ENCODE data around the gene UAP1.

The UAP1 gene

GRCh38 chr1:162617513-162617912, 56.0 kb downstream of the UAP1 start:
- DNase-seq (ENCODE audit: low read depth): no peak

GRCh38 chr1:162619076-162619475, 57.6 kb downstream of the UAP1 start:
- DNase-seq (ENCODE audit: low read depth): no peak

GRCh38 chr1:162621256-162621655, 59.7 kb downstream of the UAP1 start:
- DNase-seq (ENCODE audit: low read depth): no peak

GRCh38 chr1:162625679-162626078, 64.2 kb downstream of the UAP1 start:
- no peak for DNase-seq (ENCODE audit: low read depth)

- no peak for DNase-seq (ENCODE audit: low read depth)
These were observed 64.6 kb downstream of the UAP1 start for GRCh38 chr1:162626094-162626493.

GRCh38 chr1:162626761-162627160, 65.2 kb downstream of the UAP1 start:
- DNase-seq (ENCODE audit: low read depth): no peak

- no peak for DNase-seq (ENCODE audit: low read depth)
These were observed 66.3 kb downstream of the UAP1 start for GRCh38 chr1:162627662-162628296.

- no peak for DNase-seq (ENCODE audit: low read depth)
These were observed 67.6 kb downstream of the UAP1 start for GRCh38 chr1:162629077-162629627.

- no peak for DNase-seq (ENCODE audit: low read depth)
These were observed 68.1 kb downstream of the UAP1 start for GRCh38 chr1:162629651-162630050.

GRCh38 chr1:162631546-162632191, 70.1 kb downstream of the UAP1 start:
- DNase-seq (ENCODE audit: low read depth): no peak

- no peak for DNase-seq (ENCODE audit: low read depth)
These were observed 70.7 kb downstream of the UAP1 start, which contains the start of gene DDR2 for GRCh38 chr1:162632217-162632666. Gene DDR2, plus strand, starts transcription at chr1:162632464. Its CDS starts 86,600 bp downstream, at chr1:162719064.

GRCh38 chr1:162632698-162633080, 71.2 kb downstream of the UAP1 start:
- no peak for DNase-seq (ENCODE audit: low read depth)

GRCh38 chr1:162633081-162633762, 71.7 kb downstream of the UAP1 start:
- DNase-seq (ENCODE audit: low read depth): no peak

GRCh38 chr1:162635418-162635817, 73.9 kb downstream of the UAP1 start:
- no peak for DNase-seq (ENCODE audit: low read depth)

- DNase-seq (ENCODE audit: low read depth): no peak
These were observed 78.2 kb downstream of the UAP1 start for GRCh38 chr1:162639718-162640117.

- DNase-seq (ENCODE audit: low read depth): no peak
These were observed 79.6 kb downstream of the UAP1 start for GRCh38 chr1:162641114-162641513.

GRCh38 chr1:162644986-162645314, 83.4 kb downstream of the UAP1 start:
- DNase-seq (ENCODE audit: low read depth): no peak

- DNase-seq (ENCODE audit: low read depth): no peak
These were observed 84.1 kb downstream of the UAP1 start for GRCh38 chr1:162645666-162646065.

GRCh38 chr1:162649583-162649982, 88.1 kb downstream of the UAP1 start:
- no peak for DNase-seq (ENCODE audit: low read depth)

All from stimulated activated CD8-positive, alpha-beta memory T cell treated with anti-CD3 and anti-CD28 coated beads, Interleukin-12 subunit alpha, Interleukin-12 subunit beta, amount 100 ng/mL, for 1 hour (primary cell).